ENCODE data around the gene C1orf52.

Gene C1orf52

GRCh38 chr1:85214654-85215053 is 44.8 kb downstream of the C1orf52 start:
- Histone ChIP-seq H3K4me1 (ENCODE audit: control insufficient read depth, low read length) (no peaks in the 10 kb centered on the region), H3K4me2 (ENCODE audit: low read length) (no peak overlapping the region), H4K20me1 (ENCODE audit: control insufficient read depth, insufficient read depth, low read depth, low read length) (no peaks in the 10 kb centered on the region), H3K4me3 (ENCODE audit: low read length) (no peak overlapping the region), H3K9me3 (ENCODE audit: control insufficient read depth, insufficient read depth, low read length) (no peaks in the 10 kb centered on the region), H3K27ac (ENCODE audit: low read depth, low read length) (no peak overlapping the region), H3F3A (ENCODE audit: control insufficient read depth, insufficient read depth) (no peaks in the 10 kb centered on the region), H3K36me3 (ENCODE audit: control insufficient read depth, low read length) (no peaks in the 10 kb centered on the region), H3K27me3 (ENCODE audit: control insufficient read depth, low read length) (peaks cover 12% of the 10 kb centered on the region), H3K9me2 (replicated peaks; ENCODE audit: control insufficient read depth, low read length) (no peaks in the 10 kb centered on the region), H3K79me2 (ENCODE audit: control insufficient read depth, low read length) (no peaks in the 10 kb centered on the region)
- TF ChIP-seq EZH2phosphoT487 (IDR thresholded peaks at IDR 0.05; ENCODE audit: borderline replicate concordance, low read length): no peak
- no peak for TF ChIP-seq CTCF (IDR thresholded peaks at IDR 0.05; ENCODE audit: low read depth, low read length, poor library complexity, severe bottlenecking)

GRCh38 chr1:85208488-85208887 is 51.0 kb downstream of the C1orf52 start:
- no peaks in the 10 kb centered on the region for H3K79me2 ChIP-seq (ENCODE audit: control insufficient read depth, low read length)
- no peak overlapping the region for H3K4me2 ChIP-seq (ENCODE audit: low read length)
- H3F3A ChIP-seq (ENCODE audit: control insufficient read depth, insufficient read depth): no peaks in the 10 kb centered on the region
- H3K9me3 ChIP-seq (ENCODE audit: control insufficient read depth, insufficient read depth, low read length): no peaks in the 10 kb centered on the region
- H3K36me3 ChIP-seq (ENCODE audit: control insufficient read depth, low read length): no peaks in the 10 kb centered on the region
- H3K4me3 ChIP-seq (ENCODE audit: low read length): no peak overlapping the region
- H3K27ac ChIP-seq (ENCODE audit: low read depth, low read length): no peak overlapping the region
- H3K27me3 ChIP-seq (ENCODE audit: control insufficient read depth, low read length): peaks cover 27% of the 10 kb centered on the region
- TF ChIP-seq CTCF (IDR thresholded peaks at IDR 0.05; ENCODE audit: low read depth, low read length, poor library complexity, severe bottlenecking) (no peak), EZH2phosphoT487 (IDR thresholded peaks at IDR 0.05; ENCODE audit: borderline replicate concordance, low read length) (no peak)
- no peaks in the 10 kb centered on the region for H3K4me1 ChIP-seq (ENCODE audit: control insufficient read depth, low read length)
- no peaks in the 10 kb centered on the region for H3K9me2 ChIP-seq (replicated peaks; ENCODE audit: control insufficient read depth, low read length)
- no peaks in the 10 kb centered on the region for H4K20me1 ChIP-seq (ENCODE audit: control insufficient read depth, insufficient read depth, low read depth, low read length)

- H3K27ac ChIP-seq (ENCODE audit: low read depth, low read length): no peak overlapping the region
- H3K4me3 ChIP-seq (ENCODE audit: low read length): no peak overlapping the region
- no peaks in the 10 kb centered on the region for H3F3A ChIP-seq (ENCODE audit: control insufficient read depth, insufficient read depth)
- peaks cover 62% of the 10 kb centered on the region for H3K27me3 ChIP-seq (ENCODE audit: control insufficient read depth, low read length)
- H3K9me3 ChIP-seq (ENCODE audit: control insufficient read depth, insufficient read depth, low read length): no peaks in the 10 kb centered on the region
- peaks cover 10% of the 10 kb centered on the region for H3K4me1 ChIP-seq (ENCODE audit: control insufficient read depth, low read length)
- TF ChIP-seq CTCF (IDR thresholded peaks at IDR 0.05; ENCODE audit: low read depth, low read length, poor library complexity, severe bottlenecking): no peak
- TF ChIP-seq EZH2phosphoT487 (IDR thresholded peaks at IDR 0.05; ENCODE audit: borderline replicate concordance, low read length): no peak
- no peaks in the 10 kb centered on the region for H3K36me3 ChIP-seq (ENCODE audit: control insufficient read depth, low read length)
- no peaks in the 10 kb centered on the region for H3K9me2 ChIP-seq (replicated peaks; ENCODE audit: control insufficient read depth, low read length)
- no peak overlapping the region for H3K4me2 ChIP-seq (ENCODE audit: low read length)
- no peaks in the 10 kb centered on the region for H4K20me1 ChIP-seq (ENCODE audit: control insufficient read depth, insufficient read depth, low read depth, low read length)
- no peaks in the 10 kb centered on the region for H3K79me2 ChIP-seq (ENCODE audit: control insufficient read depth, low read length)
Observed at GRCh38 chr1:85203573-85204171, 55.8 kb downstream of the C1orf52 start.
